ENCODE results near the gene MIEF2. TPM values are rescaled to one million over a fixed set of nuclear protein-coding genes. Genes with fewer than 3 reads are reported as not detected.

MIEF2 gene
- total and polyA plus RNA-seq, 2 donors (not counting 3 experiments of a cell fraction or from before 2014, with no cell fraction given): 8.3 to 22.7 TPM

GRCh38 chr17:18233803-18234518 lies 26.5 kb upstream of the MIEF2 start:
- ChIA-PET POLR2A (no interaction called here), CTCF (interaction anchor here (1.2 kb wide), 1 partner anchor 10 kb away, joined by 3 read pairs; no protein-coding TSS in a partner anchor)
- H3K27ac ChIP-seq (ENCODE audit: insufficient read depth, low read depth, low read length): no peak overlapping the region
- intact Hi-C loops (cut with micrococcal nuclease) (loop anchor here (2.0 kb wide), 1 partner anchor 81 kb away; the partner anchor contains the start of genes SMCR8 and TOP3A), dilution Hi-C loops (cut with MboI; ENCODE audit: extremely low pct_ligation_motif_present, low sequenced_read_pairs) (no loop called here)
- H3K4me2 ChIP-seq (ENCODE audit: insufficient read depth, low read length): no peak overlapping the region
- H3K9me1 ChIP-seq (replicated peaks; ENCODE audit: control insufficient read depth, extremely low read depth, insufficient read depth, low read length): no peaks in the 10 kb centered on the region
- no peaks in the 10 kb centered on the region for H3K9me3 ChIP-seq (replicated peaks; ENCODE audit: control insufficient read depth, insufficient read depth, low read length)
- BruUV-seq (replicated peaks): no TSS peak
- DNase-seq (ENCODE audit: low read depth, low spot score): no peak
- FAIRE-seq: no peak
- H3K9ac ChIP-seq (replicated peaks; ENCODE audit: extremely low read depth, insufficient read depth, low read length): no peak overlapping the region
- peaks cover 6 to 41% of the 10 kb centered on the region in 2 experiments for H3K36me3 ChIP-seq (ENCODE audit: control insufficient read depth in 2 of 2, extremely low read depth in 1 of 2, insufficient read depth in 2 of 2, low read length in 2 of 2)
- no peak overlapping the region for H3K4me3 ChIP-seq (replicated peaks in 1 of 3; ENCODE audit: insufficient read depth in 1 of 3, low read depth in 1 of 3, low read length in 3 of 3)
- TF ChIP-seq MAX (IDR thresholded peaks at IDR 0.05; ENCODE audit: insufficient read depth, insufficient read length) (no peak), MYC (IDR thresholded peaks at IDR 0.05; ENCODE audit: low read depth, low read length) (no peak), POLR2A (IDR thresholded peaks at IDR 0.05; ENCODE audit: low read depth, low read length) (no peak), FOS (IDR thresholded peaks at IDR 0.05; ENCODE audit: borderline replicate concordance, insufficient read depth, low read length) (no peak), GATA2 (IDR thresholded peaks at IDR 0.05; ENCODE audit: insufficient read depth, insufficient read length, low read depth, low read length) (no peak), POLR2AphosphoS5 (IDR thresholded peaks at IDR 0.05; ENCODE audit: insufficient read depth, low read depth, low read length) (no peak), JUN (IDR thresholded peaks at IDR 0.05; ENCODE audit: borderline replicate concordance, insufficient read depth, insufficient read length, low read depth) (no peak), EZH2 (IDR thresholded peaks at IDR 0.05; ENCODE audit: borderline replicate concordance, low read depth, low read length, severe bottlenecking) (no peak), CTCF (IDR thresholded peaks at IDR 0.05; ENCODE audit: extremely low read depth in 1 of 2, insufficient read depth in 1 of 2, low read depth in 1 of 2, low read length in 2 of 2) (no peak)
- H2AFZ ChIP-seq (ENCODE audit: low read depth, low read length): no peak overlapping the region
- H3K27me3 ChIP-seq (ENCODE audit: control insufficient read depth in 2 of 2, insufficient read depth in 2 of 2, low read length in 2 of 2): no peaks in the 10 kb centered on the region
- H3K4me1 ChIP-seq (ENCODE audit: control insufficient read depth, extremely low read depth, insufficient read depth, low read length): peaks cover 13% of the 10 kb centered on the region
- no peaks in the 10 kb centered on the region for H4K20me1 ChIP-seq (replicated peaks; ENCODE audit: control insufficient read depth, extremely low read depth, insufficient read depth, low read length)
- H3K79me2 ChIP-seq (ENCODE audit: control insufficient read depth, insufficient read depth, low read length): peaks cover 13% of the 10 kb centered on the region
